ENCODE data around the gene C1QTNF5. TPM values are rescaled to one million over a fixed set of nuclear protein-coding genes. Genes with fewer than 3 reads are reported as not detected.

Gene C1QTNF5
- total RNA-seq, 1 experiment from 2014 or later: not detected

DNA sequence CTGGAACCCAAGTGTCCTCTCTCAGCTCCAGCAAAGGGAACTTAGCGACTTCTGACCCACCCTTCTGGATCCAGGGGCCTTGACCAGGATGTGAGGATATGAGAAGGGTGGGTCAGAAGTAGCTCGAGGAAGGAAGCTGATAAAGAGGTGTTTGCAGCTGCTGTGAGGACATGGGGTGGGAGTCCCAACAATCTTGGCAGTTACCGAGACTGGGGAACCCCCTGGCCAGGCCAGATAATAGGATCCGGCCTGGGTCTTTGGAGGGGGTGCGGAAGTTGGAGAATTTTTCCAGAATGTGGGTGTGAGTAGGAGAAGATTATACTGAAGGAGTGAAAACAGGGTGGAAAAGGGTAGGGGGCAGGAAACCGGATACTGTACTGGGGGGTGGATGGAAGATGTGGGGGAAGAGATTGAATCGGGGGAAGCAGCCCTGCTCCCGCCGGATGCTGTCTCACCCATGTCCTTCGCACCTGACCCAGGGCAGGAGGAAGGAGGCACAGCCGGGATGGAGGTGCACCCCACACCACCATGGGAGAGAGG is 20.9 kb downstream of the C1QTNF5 start:
- CTCF ChIA-PET: interaction anchor here (0.5 to 1.1 kb wide), 2 partner anchors 19 to 249 kb away, joined by 3 read pairs; no protein-coding TSS in a partner anchor
- intact Hi-C loops (cut with micrococcal nuclease; ENCODE audit: unreplicated experiment): loop anchor here (5.0 kb wide), 4 partner anchors 112 to 407 kb away; partner anchors contain the start of genes CBL, DPAGT1, RPS25 and TRAPPC4
- POLR2A ChIA-PET (ENCODE audit: unreplicated experiment): interaction anchor here (0.7 kb wide), 1 partner anchor 151 kb away, joined by 5 read pairs; no protein-coding TSS in a partner anchor

GRCh38 chr11:119319136-119319699 is 21.5 kb downstream of the C1QTNF5 start:
- Histone ChIP-seq H3K27ac (no peak overlapping the region), H4K20me1 (ENCODE audit: insufficient read depth) (no peaks in the 10 kb centered on the region), H3K27me3 (ENCODE audit: insufficient read depth, low read depth) (peaks cover 20% of the 10 kb centered on the region), H3K4me3 (no peak overlapping the region), H3K36me3 (ENCODE audit: low read depth) (no peaks in the 10 kb centered on the region), H3K79me2 (ENCODE audit: low read depth) (no peaks in the 10 kb centered on the region), H2AFZ (no peak overlapping the region), H3K9me3 (ENCODE audit: insufficient read depth, low read depth) (no peaks in the 10 kb centered on the region), H3K4me1 (replicated peaks; ENCODE audit: insufficient read depth) (peaks cover 44% of the 10 kb centered on the region), H3K4me2 (peak overlapping the region; percentile 31; the same call in 1 of the 2 replicates), H3F3A (ENCODE audit: insufficient read depth, low read depth) (peaks cover 25% of the 10 kb centered on the region; the same call in 1 of the 2 replicates), H3K9me2 (ENCODE audit: insufficient read depth) (no peaks in the 10 kb centered on the region)
- TSS peak; percentile 12 for BruUV-seq (replicated peaks)
- DNase-seq: no peak
- CTCF ChIA-PET: interaction anchor here (0.6 to 1.1 kb wide), 2 partner anchors 10 to 19 kb away, joined by 3 to 8 read pairs; no protein-coding TSS in a partner anchor
- POLR2A ChIA-PET (ENCODE audit: unreplicated experiment): interaction anchor here (0.5 to 0.7 kb wide), 2 partner anchors 113 to 150 kb away, joined by 4 to 5 read pairs; partner anchors contain the start of gene CBL
- TF ChIP-seq EZH2 (IDR thresholded peaks at IDR 0.05; ENCODE audit: low read depth): no peak
- TF ChIP-seq CTCF (conservative IDR thresholded peaks at IDR 0.05): no peak
- intact Hi-C loops (cut with micrococcal nuclease; ENCODE audit: unreplicated experiment): loop anchor here (5.0 kb wide), 3 partner anchors 112 to 407 kb away; partner anchors contain the start of genes CBL and DPAGT1

More for the DNA sequence above, 20.9 kb downstream of the C1QTNF5 start:
- H3K4me1 ChIP-seq (replicated peaks; ENCODE audit: insufficient read depth): peaks cover 44% of the 10 kb centered on the region
- peaks cover 25% of the 10 kb centered on the region; the same call in 1 of the 2 replicates for H3F3A ChIP-seq (ENCODE audit: insufficient read depth, low read depth)
- H3K4me2 ChIP-seq: no peak overlapping the region
- BruUV-seq (replicated peaks): no TSS peak
- H3K27me3 ChIP-seq (ENCODE audit: insufficient read depth, low read depth): peaks cover 20% of the 10 kb centered on the region
- H2AFZ ChIP-seq: no peak overlapping the region
- TF ChIP-seq EZH2 (IDR thresholded peaks at IDR 0.05; ENCODE audit: low read depth) (no peak), CTCF (conservative IDR thresholded peaks at IDR 0.05) (no peak)
- H3K9me2 ChIP-seq (ENCODE audit: insufficient read depth): no peaks in the 10 kb centered on the region
- no peaks in the 10 kb centered on the region for H3K9me3 ChIP-seq (ENCODE audit: insufficient read depth, low read depth)
- H3K4me3 ChIP-seq: no peak overlapping the region
- H3K36me3 ChIP-seq (ENCODE audit: low read depth): no peaks in the 10 kb centered on the region
- H4K20me1 ChIP-seq (ENCODE audit: insufficient read depth): no peaks in the 10 kb centered on the region
- no peak overlapping the region for H3K27ac ChIP-seq
- no peaks in the 10 kb centered on the region for H3K79me2 ChIP-seq (ENCODE audit: low read depth)
- DNase-seq: no peak

GRCh38 chr11:119318240-119319135 is 22.2 kb downstream of the C1QTNF5 start:
- no TSS peak for BruUV-seq (replicated peaks)
- POLR2A ChIA-PET (ENCODE audit: unreplicated experiment): interaction anchor here (0.5 kb wide), 1 partner anchor 112 kb away, joined by 4 read pairs; the partner anchor contains the start of gene CBL
- TF ChIP-seq CTCF (conservative IDR thresholded peaks at IDR 0.05): no peak
- no peak for TF ChIP-seq EZH2 (IDR thresholded peaks at IDR 0.05; ENCODE audit: low read depth)
- no peak overlapping the region for H3K27ac ChIP-seq
- H3K9me2 ChIP-seq (ENCODE audit: insufficient read depth): no peaks in the 10 kb centered on the region
- no peaks in the 10 kb centered on the region for H3K79me2 ChIP-seq (ENCODE audit: low read depth)
- H4K20me1 ChIP-seq (ENCODE audit: insufficient read depth): no peaks in the 10 kb centered on the region
- H3K36me3 ChIP-seq (ENCODE audit: low read depth): no peaks in the 10 kb centered on the region
- peaks cover 44% of the 10 kb centered on the region for H3K4me1 ChIP-seq (replicated peaks; ENCODE audit: insufficient read depth)
- peak; percentile 56 to 64 for DNase-seq
- no peak overlapping the region for H2AFZ ChIP-seq
- H3F3A ChIP-seq (ENCODE audit: insufficient read depth, low read depth): peaks cover 25% of the 10 kb centered on the region; the same call in 1 of the 2 replicates
- no peaks in the 10 kb centered on the region for H3K9me3 ChIP-seq (ENCODE audit: insufficient read depth, low read depth)
- peaks cover 20% of the 10 kb centered on the region for H3K27me3 ChIP-seq (ENCODE audit: insufficient read depth, low read depth)
- no peak overlapping the region for H3K4me3 ChIP-seq
- H3K4me2 ChIP-seq: peak overlapping the region; percentile 31
- CTCF ChIA-PET: interaction anchor here (0.6 to 1.1 kb wide), 3 partner anchors 10 to 149 kb away, joined by 3 to 8 read pairs (median 3); no protein-coding TSS in a partner anchor
- intact Hi-C loops (cut with micrococcal nuclease; ENCODE audit: unreplicated experiment): loop anchor here (5.0 kb wide), 3 partner anchors 111 to 406 kb away; partner anchors contain the start of genes CBL and DPAGT1
